Measurements from ENCODE around the gene FHDC1. TPM values are rescaled to one million over a fixed set of nuclear protein-coding genes. Genes with fewer than 3 reads are reported as not detected.

Gene FHDC1
- total RNA-seq (10 to 100 TPM in 1 of 5 donors, 1 to 10 TPM in 4; 3.5 to 13.4 (median 8.6) TPM), polyA plus RNA-seq (1 to 10 TPM; 2.9 to 4.3 (median 3.8) TPM)
- long read RNA-seq, donor 1 = 0 reads
- long read RNA-seq, donor 2, full-length matches to known transcripts = 1 of 8 reads
- long read RNA-seq, donor 2, partial matches to known transcripts = 7 of 8 reads
- long read RNA-seq, donor 2, other reads (novel, unspliced or antisense) = 0 of 8 reads
- long read RNA-seq, donor 3 = 0 reads
- long read RNA-seq, donor 4 = 0 reads
- long read RNA-seq, donor 5 = 0 reads
- long read RNA-seq, donor 6, partial matches to known transcripts = 19 of 19 reads
- long read RNA-seq, donor 6, other reads (novel, unspliced or antisense) = 0 of 19 reads
- long read RNA-seq, donor 7, full-length matches to known transcripts = 3 of 3 reads
- long read RNA-seq, donor 7, partial matches to known transcripts = 0 of 3 reads
- long read RNA-seq, donor 7, other reads (novel, unspliced or antisense) = 0 of 3 reads
- long read RNA-seq, donor 8, full-length matches to known transcripts = 2 of 2 reads
- long read RNA-seq, donor 8, partial matches to known transcripts = 0 of 2 reads
- long read RNA-seq, donor 8, other reads (novel, unspliced or antisense) = 0 of 2 reads
- long read RNA-seq, donor 9, full-length matches to known transcripts = 1 of 6 reads
- long read RNA-seq, donor 9, partial matches to known transcripts = 5 of 6 reads
- long read RNA-seq, donor 9, other reads (novel, unspliced or antisense) = 0 of 6 reads
- long read RNA-seq, donor 10, full-length matches to known transcripts = 1 of 1 reads
- long read RNA-seq, donor 10, partial matches to known transcripts = 0 of 1 reads
- long read RNA-seq, donor 10, other reads (novel, unspliced or antisense) = 0 of 1 reads

- no peak for TF ChIP-seq EP300 (IDR thresholded peaks at IDR 0.05)
- peak in 2 of 3 donors; percentile 83 to 92 for TF ChIP-seq POLR2AphosphoS5 (IDR thresholded peaks at IDR 0.05)
- peak in 1 of 7 experiments; percentile 31 for TF ChIP-seq CTCF (IDR thresholded peaks at IDR 0.05)
- TF ChIP-seq POLR2A (IDR thresholded peaks at IDR 0.05) = peak in 1 of 4 donors; percentile 48
- Histone ChIP-seq H3K4me3 (peak within 1 kb of the TSS; percentile 59 to 86 (median 72)), H3K27ac (peak within 1 kb of the TSS; percentile 87 to 99 (median 90)), H3K36me3 (no peaks in the 10 kb centered on the region), H3K27me3 (peaks cover 0 to 51% (median 16%) of the 10 kb centered on the region in 3 donors), H3K4me1 (peaks cover 24 to 39% (median 38%) of the 10 kb centered on the region in 4 donors), H3K9me3 (no peaks in the 10 kb centered on the region)
- 2 to 12% (median 3%) methylated on average over 31 to 75 of the region's 75 CpGs for WGBS, 5 donors
- peak; percentile 90 to 96 for DNase-seq
- intact Hi-C loops (cut with DNase I; ENCODE audit: low total_unique reads) = no loop called here
These were observed at the start of gene FHDC1 for GRCh38 chr4:152935631-152936445. FHDC1 (plus strand) TSS chr4:152936323; CDS start chr4:152943058, 6,735 bp downstream.

- Histone ChIP-seq H3K27ac (no peak overlapping the region), H3K27me3 (no peaks in the 10 kb centered on the region), H3K36me3 (peaks cover 5 to 67% (median 54%) of the 10 kb centered on the region in 4 donors), H3K4me3 (no peak overlapping the region), H3K4me1 (no peaks in the 10 kb centered on the region), H3K9me3 (no peaks in the 10 kb centered on the region)
- TF ChIP-seq CTCF (IDR thresholded peaks at IDR 0.05) = no peak
- no peak for TF ChIP-seq EP300 (IDR thresholded peaks at IDR 0.05)
- DNase-seq = no peak
- 92 to 97% (median 93%) methylated on average over 6 of the region's 6 CpGs for WGBS, 5 donors
- intact Hi-C loops (cut with DNase I; ENCODE audit: low total_unique reads) = no loop called here
These were observed 48.1 kb upstream of the FHDC1 start for GRCh38 chr4:152887981-152888380.

GRCh38 chr4:152892974-152893373 lies 43.1 kb upstream of the FHDC1 start:
- Histone ChIP-seq H3K36me3 (peaks cover 5 to 50% (median 38%) of the 10 kb centered on the region in 4 donors), H3K27me3 (no peaks in the 10 kb centered on the region), H3K9me3 (no peaks in the 10 kb centered on the region), H3K4me3 (no peak overlapping the region), H3K27ac (no peak overlapping the region), H3K4me1 (no peaks in the 10 kb centered on the region)
- 49 to 69% (median 66%) methylated on average over 2 of the region's 2 CpGs for WGBS, 5 donors
- intact Hi-C loops (cut with DNase I; ENCODE audit: low total_unique reads) = no loop called here
- TF ChIP-seq POLR2A (IDR thresholded peaks at IDR 0.05) (no peak), CTCF (IDR thresholded peaks at IDR 0.05) (no peak), POLR2AphosphoS5 (IDR thresholded peaks at IDR 0.05) (no peak), EP300 (IDR thresholded peaks at IDR 0.05) (no peak)
- peak in 1 of 2 donors; percentile 26 for DNase-seq

GRCh38 chr4:152894673-152895072 lies 41.5 kb upstream of the FHDC1 start:
- Histone ChIP-seq H3K4me1 (no peaks in the 10 kb centered on the region), H3K27ac (no peak overlapping the region), H3K9me3 (no peaks in the 10 kb centered on the region), H3K36me3 (peaks cover 5 to 43% (median 26%) of the 10 kb centered on the region in 4 donors), H3K27me3 (no peaks in the 10 kb centered on the region), H3K4me3 (no peak overlapping the region)
- intact Hi-C loops (cut with DNase I; ENCODE audit: low total_unique reads) = no loop called here
- WGBS, 5 donors = 93 to 100% (median 94%) methylated on average over 1 of the region's 1 CpG
- TF ChIP-seq POLR2AphosphoS5 (IDR thresholded peaks at IDR 0.05) (no peak), EP300 (IDR thresholded peaks at IDR 0.05) (no peak), POLR2A (IDR thresholded peaks at IDR 0.05) (no peak), CTCF (IDR thresholded peaks at IDR 0.05) (no peak)
- no peak for DNase-seq
